ENCODE measurements around the gene CACNA1D. TPM values are rescaled to one million over a fixed set of nuclear protein-coding genes. Genes with fewer than 3 reads are reported as not detected.

Gene CACNA1D
- total and polyA plus RNA-seq, 2 donors from 2014 or later, result 3.7 to 35.7 TPM

GRCh38 chr3:53833700-53834099, 339.3 kb downstream of the CACNA1D start:
- intact Hi-C loops (cut with DNase I), result no loop called here
- DNase-seq (peak in 1 of 5 donors; percentile 25), FAIRE-seq (no peak)
- Histone ChIP-seq H3K36me3 (ENCODE audit: control insufficient read depth in 2 of 3, insufficient read depth in 3 of 3, low read length in 3 of 3) (no peaks in the 10 kb centered on the region), H3K4me1 (ENCODE audit: control insufficient read depth in 2 of 3, insufficient read depth in 2 of 3, low read depth in 1 of 3, low read length in 3 of 3) (no peaks in the 10 kb centered on the region), H3K4me3 (ENCODE audit: low read length in 3 of 3) (no peak overlapping the region), H3K9me3 (ENCODE audit: control insufficient read depth in 2 of 3, insufficient read depth in 1 of 3, low read length in 3 of 3) (no peaks in the 10 kb centered on the region), H3K9ac (ENCODE audit: low read length in 3 of 3) (no peak overlapping the region), H3K27ac (ENCODE audit: low read depth in 2 of 2, low read length in 2 of 2) (no peak overlapping the region), H3K27me3 (ENCODE audit: control insufficient read depth, insufficient read depth, low read length) (no peaks in the 10 kb centered on the region)
- no peak for TF ChIP-seq CTCF (IDR thresholded peaks at IDR 0.05; ENCODE audit: borderline replicate concordance, extremely low read depth, insufficient read depth)

GRCh38 chr3:53834429-53835095, 340.2 kb downstream of the CACNA1D start:
- Histone ChIP-seq H3K9ac (ENCODE audit: low read length in 3 of 3) (no peak overlapping the region), H3K27ac (ENCODE audit: low read depth in 2 of 2, low read length in 2 of 2) (no peak overlapping the region), H3K4me3 (ENCODE audit: low read length in 3 of 3) (no peak overlapping the region), H3K4me1 (ENCODE audit: control insufficient read depth in 2 of 3, insufficient read depth in 2 of 3, low read depth in 1 of 3, low read length in 3 of 3) (peaks cover 0 to 3% (median 0%) of the 10 kb centered on the region in 3 donors), H3K36me3 (ENCODE audit: control insufficient read depth in 2 of 3, insufficient read depth in 3 of 3, low read length in 3 of 3) (peaks cover 0 to 4% (median 0%) of the 10 kb centered on the region in 3 donors), H3K27me3 (ENCODE audit: control insufficient read depth, insufficient read depth, low read length) (no peaks in the 10 kb centered on the region), H3K9me3 (ENCODE audit: control insufficient read depth in 2 of 3, insufficient read depth in 1 of 3, low read length in 3 of 3) (no peaks in the 10 kb centered on the region)
- FAIRE-seq (no peak), DNase-seq (peak in 1 of 5 donors; percentile 15)
- TF ChIP-seq CTCF (IDR thresholded peaks at IDR 0.05; ENCODE audit: borderline replicate concordance, extremely low read depth, insufficient read depth), result no peak
- intact Hi-C loops (cut with DNase I), result no loop called here

GRCh38 chr3:53835257-53835656, 340.8 kb downstream of the CACNA1D start:
- DNase-seq, result peak in 1 of 5 donors; percentile 20
- Histone ChIP-seq H3K9me3 (ENCODE audit: control insufficient read depth in 2 of 3, insufficient read depth in 1 of 3, low read length in 3 of 3) (no peaks in the 10 kb centered on the region), H3K4me3 (ENCODE audit: low read length in 3 of 3) (no peak overlapping the region), H3K36me3 (ENCODE audit: control insufficient read depth in 2 of 3, insufficient read depth in 3 of 3, low read length in 3 of 3) (peaks cover 0 to 4% (median 0%) of the 10 kb centered on the region in 3 donors), H3K27ac (ENCODE audit: low read depth in 2 of 2, low read length in 2 of 2) (no peak overlapping the region), H3K27me3 (ENCODE audit: control insufficient read depth, insufficient read depth, low read length) (no peaks in the 10 kb centered on the region), H3K4me1 (ENCODE audit: control insufficient read depth in 2 of 3, insufficient read depth in 2 of 3, low read depth in 1 of 3, low read length in 3 of 3) (peaks cover 0 to 5% (median 0%) of the 10 kb centered on the region in 3 donors), H3K9ac (ENCODE audit: low read length in 3 of 3) (no peak overlapping the region)
- no peak for FAIRE-seq
- TF ChIP-seq CTCF (IDR thresholded peaks at IDR 0.05; ENCODE audit: borderline replicate concordance, extremely low read depth, insufficient read depth), result no peak
- intact Hi-C loops (cut with DNase I), result no loop called here

All from kidney (tissue), 14 donors.